H1 (cell line): ENCODE results near the gene GALNTL6. TPM values are rescaled to one million over a fixed set of nuclear protein-coding genes. Genes with fewer than 3 reads are reported as not detected.

Source experiments
- TCF12 ChIP-seq: IDR thresholded peaks from 2 replicates; pipeline ENCODE4 v1.6.1; 2011; ENCODE audit warnings: low read depth, mild to moderate bottlenecking, low read length
- polyA plus RNA-seq, 7 experiments: library from polyadenylated mRNA; depleted of rRNA in 3 of 7; stranded (reverse) in 5 of 7; unstranded in 2 of 7; fragments of >200 nt in 5 of 7; fragments of 200-250 nt in 2 of 7; gene quantifications; 1 replicate in 5 of 7; 2 replicates in 1 of 7; 4 replicates in 1 of 7; pipeline versions ENCODE4 v1.2.1 to v1.2.3, GENCODE V29; 2011 to 2013; ENCODE audit warnings: missing spikeins in 2 of 7, mixed read lengths in 2 of 7
- total RNA-seq: library from RNA; stranded (reverse); fragmentation: NEBNext Ultra II Directional; extraction: Animal tissue kit (Norgen Biotek cat#: 25700); gene quantifications from 2 replicates; pipeline ENCODE4 v1.2.1, GENCODE V29; 2021

Gene GALNTL6
- total and polyA plus RNA-seq, 2 of the 8 experiments (the other 6 are each of a cell fraction or from before 2014, with no cell fraction given) = 0.03 to 0.32 TPM

GRCh38 chr4:171978216-171978615 lies 165.0 kb downstream of the GALNTL6 start (continued):
- TF ChIP-seq TCF12 = no peak
